ENCODE results near the gene TBL2.

The TBL2 gene

GRCh38 chr7:73520673-73521635 is 57.4 kb downstream of the TBL2 start:
- H3K27ac Mint-ChIP-seq, result peak overlapping the region; percentile 94
- DNase-seq, result peak; percentile 21
- no peaks in the 10 kb centered on the region for H3K27me3 Mint-ChIP-seq (ENCODE audit: low read depth, poor library complexity)
- no peak for TF ChIP-seq CTCF (IDR thresholded peaks at IDR 0.05)
- peaks cover 54% of the 10 kb centered on the region for H3K4me1 Mint-ChIP-seq
- H3K9me3 Mint-ChIP-seq, result peaks cover 4% of the 10 kb centered on the region
- H3K4me3 Mint-ChIP-seq, result peak overlapping the region; percentile 91
- peaks cover 45% of the 10 kb centered on the region for H3K36me3 Mint-ChIP-seq (ENCODE audit: low read depth)

DNA sequence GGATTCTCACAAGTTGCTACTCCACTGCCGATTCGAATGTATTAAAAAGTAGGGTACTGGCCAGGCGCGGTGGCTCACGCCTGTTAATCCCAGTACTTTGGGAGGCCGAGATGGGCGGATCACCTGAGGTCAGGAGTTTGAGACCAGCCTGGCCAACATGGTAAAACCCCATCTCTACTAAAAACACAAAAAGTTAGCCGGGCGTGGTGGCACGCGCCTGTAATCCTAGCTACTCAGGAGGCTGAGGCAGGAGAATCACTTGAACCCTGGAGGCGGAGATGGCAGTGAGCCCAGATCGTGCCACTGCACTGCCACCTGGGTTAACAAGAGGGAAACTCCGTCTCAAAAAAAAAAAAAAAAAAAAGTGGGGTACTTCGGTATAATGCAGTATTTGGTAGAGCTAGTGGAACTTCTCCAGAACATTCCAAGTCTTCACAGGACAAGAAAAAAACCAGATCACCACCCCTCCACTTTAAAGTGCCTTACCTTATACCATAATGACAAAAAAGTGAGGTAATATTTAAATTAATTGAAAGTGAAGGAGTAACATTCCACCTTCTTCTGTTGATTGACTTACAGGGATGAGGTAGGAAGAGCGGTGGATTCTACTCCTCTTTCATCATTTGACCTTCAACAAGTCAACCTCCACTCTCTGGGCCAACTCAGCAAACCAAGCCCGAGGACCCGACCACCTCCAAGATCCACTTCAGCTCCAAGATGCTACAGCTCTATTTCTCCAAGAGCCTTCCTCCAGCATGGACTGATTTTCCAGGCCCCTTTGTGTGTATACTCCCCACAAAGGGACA is 58.3 kb downstream of the TBL2 start:
- no peak for DNase-seq
- H3K36me3 Mint-ChIP-seq (ENCODE audit: low read depth), result peaks cover 54% of the 10 kb centered on the region
- peak overlapping the region; percentile 91 for H3K4me3 Mint-ChIP-seq
- H3K27me3 Mint-ChIP-seq (ENCODE audit: low read depth, poor library complexity), result no peaks in the 10 kb centered on the region
- H3K9me3 Mint-ChIP-seq, result peaks cover 4% of the 10 kb centered on the region
- peak overlapping the region; percentile 94 for H3K27ac Mint-ChIP-seq
- no peak for TF ChIP-seq CTCF (IDR thresholded peaks at IDR 0.05)
- H3K4me1 Mint-ChIP-seq, result peaks cover 49% of the 10 kb centered on the region

DNA sequence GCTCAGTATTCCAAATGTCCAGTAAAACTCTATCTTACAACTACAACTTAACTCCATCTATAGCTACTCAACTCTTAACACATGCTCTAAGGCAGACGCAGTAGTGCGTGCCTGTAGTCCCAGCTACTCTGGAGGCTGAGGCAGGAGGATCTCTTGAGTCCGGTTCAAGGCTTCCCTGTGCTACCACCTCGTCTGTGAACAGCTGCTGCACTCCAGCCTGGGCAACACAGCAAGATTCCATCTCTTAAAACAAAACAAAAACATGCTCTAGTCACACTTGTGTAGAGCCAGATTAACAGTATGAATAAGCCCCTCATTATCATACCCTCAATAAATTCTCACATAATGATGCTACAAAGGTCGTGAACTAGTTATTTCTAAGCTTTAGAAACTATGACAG is 59.9 kb downstream of the TBL2 start:
- TF ChIP-seq CTCF (IDR thresholded peaks at IDR 0.05), result no peak
- Mint-ChIP-seq H3K9me3 (peaks cover 4% of the 10 kb centered on the region), H3K36me3 (ENCODE audit: low read depth) (peaks cover 70% of the 10 kb centered on the region), H3K27me3 (ENCODE audit: low read depth, poor library complexity) (no peaks in the 10 kb centered on the region), H3K27ac (no peak overlapping the region), H3K4me3 (peak overlapping the region; percentile 91), H3K4me1 (peaks cover 44% of the 10 kb centered on the region)
- no peak for DNase-seq

Data from nephron progenitor cell (in vitro differentiated cells).